Esophagus squamous epithelium (tissue), 5 donors: ENCODE results near the gene ARL10. TPM values are rescaled to one million over a fixed set of nuclear protein-coding genes. Genes with fewer than 3 reads are reported as not detected.

Source experiments
- DNase-seq: peaks from one replicate; lab custom pipeline; 2025; lab: John Stamatoyannopoulos, UW
- H3K27ac ChIP-seq, 4 donors: fragments of 200-600 bp; sonication (generic); one replicate each; pipeline ENCODE4 v1.5.1; 2016 to 2019; ENCODE audit warnings: mild to moderate bottlenecking in 1 of 4
- H3K27me3 ChIP-seq, 4 donors: fragments of 200-600 bp; sonication (generic); 1 replicate in 3 of 4; 2 replicates in 1 of 4; pipeline versions ENCODE4 v1.5.1 to v1.6.0; 2017 to 2021; ENCODE audit warnings: antibody characterized with exemption in 1 of 4
- H3K36me3 ChIP-seq, 3 donors: fragments of 200-600 bp; sonication (generic); one replicate each; pipeline ENCODE4 v1.5.1; 2016 to 2019
- H3K4me1 ChIP-seq, 3 donors: fragments of 200-600 bp; sonication (generic); one replicate each; pipeline ENCODE4 v1.5.1; 2017 to 2019
- H3K4me3 ChIP-seq, 4 donors: fragments of 200-600 bp; sonication (generic); 1 replicate in 3 of 4; 2 replicates in 1 of 4; pipeline ENCODE4 v1.5.1; 2016 to 2019; ENCODE audit warnings: mild to moderate bottlenecking in 2 of 4, moderate library complexity in 1 of 4
- H3K9me3 ChIP-seq, 3 donors: fragments of 200-600 bp; sonication (generic); one replicate each; pipeline ENCODE4 v1.5.1; 2016 to 2019
- CTCF ChIP-seq, 6 experiments: fragments of 450-650 bp in 4 of 6; fragments of 200-600 bp in 2 of 6; sonication (generic) in 2 of 6; IDR thresholded peaks; one replicate each; pipeline ENCODE4 v1.5.1; 2016 to 2019; ENCODE audit warnings: antibody characterized with exemption in 6 of 6, mild to moderate bottlenecking in 4 of 6, moderate library complexity in 4 of 6
- POLR2A ChIP-seq, 4 donors: fragments of 450-650 bp; IDR thresholded peaks; one replicate each; pipeline ENCODE4 v1.6.1; 2017; ENCODE audit warnings: antibody characterized with exemption in 4 of 4, mild to moderate bottlenecking in 4 of 4, moderate library complexity in 3 of 4
- WGBS, 2 donors: methylation state at CpG; one replicate each; pipeline ENCODE4 v1.1.5; 2018; 5-methylcytosine and 5-hydroxymethylcytosine counted together
- intact Hi-C: fragments of 100-400 bp; cut with DNase I; formaldehyde crosslinking; loops from one replicate; pipeline ENCODE4 v1.15.0; 2022
- total RNA-seq, 4 donors: library from RNA; depleted of rRNA; stranded (reverse); fragments of >200 nt; gene quantifications; one replicate each; pipeline ENCODE4 v1.1.0, GENCODE V29; 2016
- donor health status: DM: yes; HTN: yes; CAD: no.

The ARL10 gene
- total RNA-seq, 4 donors from 2014 or later = 2.4 to 10.1 (median 6.3) TPM

GRCh38 chr5:176342766-176343458 lies 22.4 kb upstream of the ARL10 start:
- 48 to 56% methylated on average over 2 of the region's 2 CpGs for WGBS, 2 donors
- Histone ChIP-seq H3K27me3 (no peaks in the 10 kb centered on the region), H3K4me3 (no peak overlapping the region), H3K4me1 (no peaks in the 10 kb centered on the region), H3K9me3 (no peaks in the 10 kb centered on the region), H3K27ac (no peak overlapping the region), H3K36me3 (peaks cover 5 to 77% (median 25%) of the 10 kb centered on the region in 3 donors)
- DNase-seq = no peak
- TF ChIP-seq CTCF (IDR thresholded peaks at IDR 0.05) = no peak
- no peak for TF ChIP-seq POLR2A (IDR thresholded peaks at IDR 0.05)
- intact Hi-C loops = no loop called here

GRCh38 chr5:176350416-176350815 lies 14.9 kb upstream of the ARL10 start:
- TF ChIP-seq CTCF (IDR thresholded peaks at IDR 0.05) (no peak), POLR2A (IDR thresholded peaks at IDR 0.05) (no peak)
- H3K27ac ChIP-seq = no peak overlapping the region
- no peak for DNase-seq
- H3K36me3 ChIP-seq = peaks cover 11 to 100% (median 70%) of the 10 kb centered on the region in 3 donors
- no peaks in the 10 kb centered on the region for H3K9me3 ChIP-seq
- no peak overlapping the region for H3K4me3 ChIP-seq
- H3K27me3 ChIP-seq = no peaks in the 10 kb centered on the region
- intact Hi-C loops = no loop called here
- peaks cover 0 to 6% (median 0%) of the 10 kb centered on the region in 3 donors for H3K4me1 ChIP-seq
- 97 to 98% methylated on average over 8 of the region's 8 CpGs for WGBS, 2 donors

- Histone ChIP-seq H3K36me3 (peaks cover 10 to 100% (median 67%) of the 10 kb centered on the region in 3 donors), H3K27ac (no peak overlapping the region), H3K4me1 (peaks cover 0 to 21% (median 0%) of the 10 kb centered on the region in 3 donors), H3K27me3 (no peaks in the 10 kb centered on the region), H3K9me3 (no peaks in the 10 kb centered on the region), H3K4me3 (no peak overlapping the region)
- intact Hi-C loops = no loop called here
- WGBS, 2 donors = 82 to 96% methylated on average over 5 of the region's 5 CpGs
- no peak for DNase-seq
- TF ChIP-seq CTCF (IDR thresholded peaks at IDR 0.05) (no peak), POLR2A (IDR thresholded peaks at IDR 0.05) (no peak)
Observed at GRCh38 chr5:176352116-176352878, 13.0 kb upstream of the ARL10 start.

- DNase-seq = no peak
- 88 to 90% methylated on average over 4 of the region's 4 CpGs for WGBS, 2 donors
- TF ChIP-seq POLR2A (IDR thresholded peaks at IDR 0.05) (no peak), CTCF (IDR thresholded peaks at IDR 0.05) (no peak)
- H3K36me3 ChIP-seq = peaks cover 6 to 100% (median 58%) of the 10 kb centered on the region in 3 donors
- H3K9me3 ChIP-seq = no peaks in the 10 kb centered on the region
- peaks cover 0 to 28% (median 2%) of the 10 kb centered on the region in 3 donors for H3K4me1 ChIP-seq
- intact Hi-C loops = no loop called here
- no peak overlapping the region for H3K4me3 ChIP-seq
- no peak overlapping the region for H3K27ac ChIP-seq
- H3K27me3 ChIP-seq = no peaks in the 10 kb centered on the region
Observed at GRCh38 chr5:176353533-176353932, 11.8 kb upstream of the ARL10 start.
